Left lobe of liver (tissue), 2 donors: ENCODE measurements around the gene HPS3. TPM values are rescaled to one million over a fixed set of nuclear protein-coding genes. Genes with fewer than 3 reads are reported as not detected.
A peak's percentile ranks its signal among the peaks of the same experiment; 100 is the strongest.
"Not testable (repeated sequence)": the region's sequence is repeated elsewhere in the genome, so short reads cannot be mapped to it uniquely, and the experiment has no call there.

Experiments
- ATAC-seq: fragments of 200-7000 bp; cut with Tn5 transposase; one replicate; pipeline ENCODE4 v1.9.1; 2020; ENCODE audit warnings: mild to moderate bottlenecking, moderate library complexity
- DNase-seq: peaks from one replicate; pipeline ENCODE4 v3.0.0-alpha.2; 2020; ENCODE audit warnings: low spot score
- total RNA-seq: library from RNA; stranded (reverse); gene quantifications from one replicate; pipeline ENCODE4 v1.2.1, GENCODE V29; 2021
- donor health status: DM: no; HTN: no; CAD: no; lungs with moderate emphysema.
- donor health status: DM: no; HTN: yes; CAD: no.

HPS3 gene
- total RNA-seq, 1 donor from 2014 or later, result 5.1 TPM

- ATAC-seq (peak; percentile 16), DNase-seq (no peak)
Measured at GRCh38 chr3:149186219-149186618, 56.8 kb downstream of the HPS3 start.

GRCh38 chr3:149186721-149187120 is 57.3 kb downstream of the HPS3 start:
- no peak for ATAC-seq

DNA sequence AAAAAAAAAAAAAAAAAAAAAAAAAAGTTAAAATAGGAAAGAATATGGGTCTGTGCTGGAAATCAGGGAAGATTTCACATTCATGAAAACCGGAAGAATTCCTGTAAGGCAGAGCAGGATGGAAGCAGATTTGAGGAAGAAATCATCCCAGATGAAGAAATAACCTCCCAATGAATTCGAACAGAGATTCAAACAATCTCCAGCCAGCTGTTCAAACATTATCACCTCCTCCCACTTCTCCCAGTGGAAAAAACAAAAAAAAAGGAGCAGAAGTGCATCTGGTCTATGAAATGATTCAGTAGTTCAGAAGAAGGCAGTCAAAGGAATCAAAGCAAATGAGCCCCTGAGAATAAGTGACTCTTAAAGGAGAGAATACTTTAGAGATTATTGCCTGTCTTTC is 59.1 kb downstream of the HPS3 start:
- no peak for DNase-seq
- no peak for ATAC-seq

More at GRCh38 chr3:149186721-149187120, 57.3 kb downstream of the HPS3 start:
- no peak for DNase-seq

GRCh38 chr3:149195221-149195620 is 65.8 kb downstream of the HPS3 start:
- no peak for ATAC-seq
- DNase-seq, result no peak

DNA sequence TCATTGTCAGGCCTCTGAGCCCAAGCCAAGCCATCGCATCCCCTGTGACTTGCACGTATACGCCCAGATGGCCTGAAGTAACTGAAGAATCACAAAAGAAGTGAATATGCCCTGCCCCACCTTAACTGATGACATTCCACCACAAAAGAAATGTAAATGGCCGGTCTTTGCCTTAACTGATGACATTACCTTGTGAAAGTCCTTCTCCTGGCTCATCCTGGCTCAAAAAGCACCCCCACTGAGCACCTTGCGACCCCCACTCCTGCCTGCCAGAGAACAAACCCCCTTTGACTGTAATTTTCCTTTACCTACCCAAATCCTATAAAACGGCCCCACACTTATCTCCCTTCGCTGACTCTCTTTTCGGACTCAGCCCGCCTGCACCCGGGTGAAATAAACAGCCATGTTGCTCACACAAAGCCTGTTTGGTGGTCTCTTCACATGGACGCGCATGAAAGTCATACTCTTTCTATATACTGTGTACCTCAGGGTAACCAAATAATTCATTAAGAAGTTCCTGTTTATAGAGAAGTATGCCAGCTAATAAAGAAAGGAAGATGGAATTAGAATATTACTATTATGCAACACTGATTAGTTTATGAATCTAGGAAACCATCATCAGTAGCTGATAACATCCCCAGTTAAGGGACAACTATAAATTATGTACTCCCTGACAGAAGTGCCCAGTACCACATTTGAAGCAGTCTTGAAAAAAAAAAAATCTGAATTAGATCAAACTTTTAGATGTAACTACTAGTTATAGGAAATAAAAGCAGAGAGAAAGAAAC is 67.6 kb downstream of the HPS3 start:
- DNase-seq, ATAC-seq: not testable (repeated sequence)

- DNase-seq (no peak), ATAC-seq (no peak)
Measured at GRCh38 chr3:149197669-149198068, 68.2 kb downstream of the HPS3 start.

- ATAC-seq, result no peak
- DNase-seq, result no peak
Measured at GRCh38 chr3:149198611-149199010, 69.2 kb downstream of the HPS3 start.

DNA sequence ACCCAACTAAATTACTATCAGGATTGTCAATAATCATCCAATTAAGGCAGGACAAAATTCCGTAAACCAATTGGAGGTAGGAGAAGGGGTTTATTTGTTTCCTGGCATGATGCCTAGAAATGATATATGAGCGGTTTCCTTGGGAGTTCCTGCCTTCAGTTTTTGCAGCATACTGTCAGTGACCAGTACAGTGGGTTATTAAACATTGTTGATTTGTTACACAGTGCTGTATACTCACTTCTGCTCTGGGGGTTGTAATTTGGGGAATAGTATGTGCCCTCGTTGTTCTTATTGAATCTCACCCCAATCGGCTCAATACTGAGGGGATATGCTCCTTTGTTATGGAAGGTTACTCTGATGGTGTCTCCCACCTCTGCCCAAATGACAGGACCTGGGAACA is 70.0 kb downstream of the HPS3 start:
- ATAC-seq (no peak), DNase-seq (no peak)

- DNase-seq, result no peak
- no peak for ATAC-seq
Measured at GRCh38 chr3:149203758-149204157, 74.3 kb downstream of the HPS3 start.

DNA sequence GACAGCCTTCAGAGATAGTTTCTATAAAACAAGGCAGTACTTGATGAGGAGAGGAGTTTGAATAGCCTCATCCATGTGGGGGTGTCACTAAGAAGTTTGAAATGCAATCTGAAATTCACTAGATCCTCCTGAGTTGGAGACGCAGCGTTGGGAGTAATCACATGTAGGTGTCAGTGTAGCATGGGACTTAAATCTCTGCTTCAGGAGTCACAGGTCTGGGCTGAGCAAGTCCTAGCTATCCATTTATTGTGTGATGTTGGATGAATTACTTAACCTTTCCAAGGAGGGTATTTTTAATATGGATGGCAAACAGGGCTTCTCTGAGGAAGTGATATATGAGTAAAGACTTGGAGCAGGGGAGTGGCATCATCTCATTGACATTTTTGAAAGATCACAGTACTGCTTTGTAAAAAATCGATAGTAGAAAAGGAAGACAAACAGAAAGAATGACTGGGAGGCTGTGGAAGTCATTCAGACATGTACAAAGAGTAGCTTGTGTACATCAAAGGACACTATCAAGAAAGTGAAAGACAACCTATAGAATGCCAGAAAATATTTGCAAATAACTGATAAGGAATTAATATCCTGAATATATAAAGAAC is 75.1 kb downstream of the HPS3 start:
- ATAC-seq, result no peak
- no peak for DNase-seq

DNA sequence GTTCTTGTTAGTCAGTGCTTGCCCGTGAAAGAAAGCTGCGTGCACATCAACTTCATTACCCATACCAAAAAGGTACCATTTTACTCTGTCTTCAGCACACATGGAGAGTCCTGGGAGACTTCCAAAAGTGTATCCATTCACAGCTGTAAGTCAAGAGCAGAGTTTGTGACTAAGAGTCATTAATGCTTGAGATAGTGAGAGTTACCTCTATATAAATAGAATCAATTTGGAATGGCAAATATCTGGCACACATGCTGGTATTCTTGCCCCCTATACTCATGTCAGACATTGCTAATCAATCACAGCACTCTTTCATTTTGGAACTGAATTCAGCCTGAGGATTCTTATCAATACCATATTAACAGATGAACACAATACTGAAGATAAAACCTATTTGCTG is 78.0 kb downstream of the HPS3 start:
- no peak for DNase-seq
- ATAC-seq, result no peak

GRCh38 chr3:149209431-149209830 is 80.0 kb downstream of the HPS3 start:
- ATAC-seq (no peak), DNase-seq (no peak)

- ATAC-seq (no peak), DNase-seq (no peak)
Measured at GRCh38 chr3:149212386-149212785, 82.9 kb downstream of the HPS3 start.

DNA sequence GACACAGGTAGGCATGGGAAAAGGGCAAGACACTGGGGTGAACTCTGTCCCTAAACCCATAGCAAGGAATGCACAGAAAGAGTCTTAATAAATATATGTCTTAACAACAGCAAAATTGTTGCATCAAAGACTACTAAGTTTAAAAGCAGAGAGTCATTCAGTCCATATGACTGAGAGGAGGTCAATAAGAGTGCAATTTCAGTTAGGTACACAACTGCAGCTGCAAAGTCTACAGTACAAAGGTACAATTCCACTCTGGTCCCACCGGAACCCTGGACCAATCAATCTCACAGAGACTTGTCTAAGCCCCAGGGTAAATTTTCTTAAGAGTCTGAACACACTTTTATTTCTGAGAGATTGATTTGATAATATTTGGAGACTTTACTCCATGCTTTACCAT is 85.3 kb downstream of the HPS3 start:
- ATAC-seq (peak; percentile 67), DNase-seq (peak; percentile 68)

GRCh38 chr3:149215515-149215914 is 86.1 kb downstream of the HPS3 start:
- no peak for DNase-seq
- peak; percentile 21 for ATAC-seq

DNA sequence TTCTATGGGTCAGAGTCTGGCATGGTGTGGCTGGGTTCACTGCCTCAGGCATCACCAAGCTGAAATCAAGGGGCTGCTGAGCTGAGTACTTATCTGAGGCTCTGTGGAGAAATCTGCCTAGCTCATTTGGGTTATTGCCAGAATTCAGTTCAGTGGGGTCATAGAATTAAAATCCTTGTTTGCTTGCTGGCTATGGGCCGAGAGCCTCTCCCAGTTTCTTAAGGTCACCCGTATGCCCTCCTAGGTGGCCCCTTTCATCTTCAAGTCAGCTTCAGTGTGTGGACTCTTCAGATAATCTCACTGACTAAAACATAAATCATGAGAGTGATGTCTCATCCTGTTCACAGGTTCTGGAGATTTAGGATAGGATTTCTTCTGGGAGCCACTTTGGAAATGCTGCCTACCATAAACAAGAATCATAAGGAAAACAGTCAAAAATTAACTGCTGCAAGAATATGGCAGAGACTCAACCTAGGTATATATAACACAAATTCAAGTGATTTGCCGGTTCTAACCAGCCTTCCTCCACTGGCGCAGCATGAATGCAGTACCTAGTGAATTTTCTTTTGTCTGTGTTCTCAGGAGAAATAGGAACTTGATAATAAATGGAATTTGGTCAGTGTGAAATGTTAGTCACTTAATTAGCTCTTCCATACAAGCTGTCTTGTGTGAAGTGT is 86.9 kb downstream of the HPS3 start:
- peak; percentile 59 for DNase-seq
- ATAC-seq, result peak; percentile 35

DNA sequence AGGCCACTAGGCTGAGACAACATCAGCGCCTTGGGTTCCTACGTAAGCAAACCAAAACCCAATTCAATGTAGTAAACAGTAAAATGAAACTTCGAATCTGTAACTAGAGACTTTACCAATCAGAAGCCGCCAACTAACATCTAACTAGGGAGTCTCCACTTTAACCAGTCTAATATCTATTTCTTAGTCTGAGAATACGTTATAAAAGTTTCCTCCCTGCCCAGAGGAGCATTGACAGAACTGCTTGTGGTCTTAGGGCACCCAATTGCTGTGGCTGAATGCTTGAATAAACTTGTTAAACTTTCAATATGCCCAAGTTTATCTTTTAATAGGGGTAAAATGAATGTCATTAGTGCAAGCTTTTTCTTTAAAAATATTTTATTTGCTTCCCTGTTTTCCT is 87.9 kb downstream of the HPS3 start:
- DNase-seq (no peak), ATAC-seq (peak; percentile 13)

DNA sequence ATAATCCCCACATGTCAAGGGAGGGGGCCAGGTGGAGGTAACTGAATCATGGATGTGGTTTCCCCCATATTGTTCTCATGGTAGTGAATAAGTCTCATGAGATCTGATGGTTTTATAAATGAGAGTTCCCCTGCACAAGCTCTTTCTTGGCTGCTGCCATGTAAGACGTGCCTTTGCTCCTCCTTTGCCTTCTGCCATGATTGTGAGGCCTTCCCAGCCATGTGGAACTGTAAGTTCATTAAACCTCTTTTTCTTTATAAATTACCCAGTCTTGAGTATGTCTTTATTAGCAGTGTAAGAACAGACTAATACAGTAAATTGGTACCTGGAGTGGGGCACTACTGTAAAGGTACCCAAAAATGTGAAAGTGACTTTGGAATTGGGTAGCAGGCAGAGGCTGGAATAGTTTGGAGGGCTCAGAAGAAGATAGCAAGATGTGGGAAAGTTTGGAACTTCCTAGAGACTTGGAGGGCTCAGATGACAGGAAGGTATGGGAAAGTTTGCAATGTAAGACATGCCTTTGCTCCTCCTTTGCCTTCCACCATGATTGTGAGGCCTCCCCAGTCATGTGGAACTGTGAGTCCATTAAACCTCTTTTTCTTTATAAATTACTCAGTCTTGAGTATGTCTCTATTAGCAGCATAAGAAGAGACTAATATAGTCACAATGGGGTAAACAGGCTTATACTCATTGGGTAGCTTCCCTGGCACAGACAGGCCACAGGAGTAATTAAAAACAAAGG is 90.1 kb downstream of the HPS3 start:
- DNase-seq, ATAC-seq: not testable (repeated sequence)

GRCh38 chr3:149221783-149222517 is 92.5 kb downstream of the HPS3 start, which contains the start of gene CP:
Gene CP, minus strand, starts transcription at chr3:149221829. Its CDS starts 37 bp downstream, at chr3:149221792.
- peak; percentile 38 for ATAC-seq
- no peak for DNase-seq
